GM19043 (cell line): Measurements from ENCODE around the gene PCBP3.
"Not testable (repeated sequence)": the region's sequence is repeated elsewhere in the genome, so short reads cannot be mapped to it uniquely, and the experiment has no call there.

Source experiments
- ATAC-seq: cut with Tn5 transposase; IDR thresholded peaks from one replicate; pipeline ENCODE4 v1.9.1; 2021; ENCODE audit warnings: low read depth; ENCODE audit not compliant: unreplicated experiment

PCBP3 gene

GRCh38 chr21:45662623-45663245 is 19.2 kb downstream of the PCBP3 start:
- ATAC-seq = not testable (repeated sequence)

- ATAC-seq = no peak
Measured at GRCh38 chr21:45669382-45669781, 25.9 kb downstream of the PCBP3 start.

DNA sequence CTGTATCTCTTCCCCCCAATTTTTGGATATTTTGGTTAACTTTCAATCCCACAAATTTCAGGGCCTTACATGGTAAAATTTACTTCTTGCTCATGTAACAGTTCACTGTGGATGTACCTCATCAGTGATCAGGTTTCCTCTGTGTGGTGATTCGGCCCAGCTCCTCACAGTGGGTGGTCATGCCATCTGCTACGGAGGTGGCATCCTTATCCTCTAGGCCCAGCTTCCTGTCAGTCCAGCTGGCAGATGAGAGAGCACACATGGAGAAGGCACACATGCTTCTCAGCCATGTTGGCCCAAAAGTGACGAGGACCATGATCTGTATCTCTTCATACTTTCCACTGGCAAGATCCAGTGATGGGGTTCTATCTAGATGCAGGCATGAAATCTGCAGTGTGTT is 27.2 kb downstream of the PCBP3 start:
- no peak for ATAC-seq

- ATAC-seq = not testable (repeated sequence)
Measured at GRCh38 chr21:45678790-45679189, 35.3 kb downstream of the PCBP3 start.

DNA sequence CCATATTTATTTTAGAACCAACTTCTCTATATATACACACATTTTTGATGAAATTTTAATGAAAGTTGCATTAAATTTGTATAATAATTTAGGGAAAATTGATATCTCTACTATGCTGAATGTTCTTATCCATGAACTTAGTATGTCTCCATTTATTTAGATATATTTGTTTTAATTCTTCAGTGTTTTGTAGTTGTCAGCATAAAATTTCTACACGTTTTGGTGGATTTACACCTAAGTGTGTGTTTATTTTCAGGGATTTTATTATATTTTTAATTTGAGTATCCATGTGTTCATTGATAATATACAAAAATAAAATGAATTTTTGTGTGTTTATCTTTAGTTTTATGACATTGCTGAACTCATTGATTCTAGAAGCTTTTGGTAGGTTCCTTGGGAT is 36.7 kb downstream of the PCBP3 start:
- ATAC-seq = no peak

- ATAC-seq = no peak
Measured at GRCh38 chr21:45695086-45695485, 51.6 kb downstream of the PCBP3 start.

GRCh38 chr21:45698493-45699184 is 55.1 kb downstream of the PCBP3 start:
- ATAC-seq = no peak

DNA sequence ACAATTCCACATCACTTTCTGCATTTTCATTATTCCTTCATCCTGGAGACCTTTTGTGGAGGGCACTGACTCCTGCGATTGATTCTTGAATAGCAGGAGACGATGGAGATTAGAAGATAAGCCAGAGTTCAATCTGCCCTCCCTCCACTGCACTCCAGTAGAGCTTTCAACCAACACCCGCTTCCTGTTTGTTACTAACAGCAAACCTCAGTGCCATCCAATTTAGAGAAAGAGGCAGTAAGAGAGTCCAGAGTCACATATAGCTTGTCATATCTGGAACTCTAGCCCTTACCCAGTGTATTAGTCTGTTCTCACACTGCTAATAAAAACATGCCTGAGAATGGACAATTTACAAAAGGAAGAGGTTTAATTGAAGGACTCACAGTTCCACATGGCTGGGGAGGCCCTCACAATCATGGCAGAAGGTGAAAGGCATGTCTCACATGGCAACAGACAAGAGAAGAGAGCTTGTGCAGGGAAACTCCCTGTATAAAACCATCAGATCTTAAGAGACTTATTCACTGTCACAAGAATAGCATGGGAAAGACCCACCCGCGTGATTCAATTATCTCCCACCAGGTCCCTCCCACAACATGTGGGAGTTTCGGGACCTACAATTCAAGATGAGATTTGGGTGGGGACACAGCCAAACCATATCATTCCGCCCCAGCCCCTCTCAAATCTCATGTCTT is 55.9 kb downstream of the PCBP3 start:
- ATAC-seq = no peak

DNA sequence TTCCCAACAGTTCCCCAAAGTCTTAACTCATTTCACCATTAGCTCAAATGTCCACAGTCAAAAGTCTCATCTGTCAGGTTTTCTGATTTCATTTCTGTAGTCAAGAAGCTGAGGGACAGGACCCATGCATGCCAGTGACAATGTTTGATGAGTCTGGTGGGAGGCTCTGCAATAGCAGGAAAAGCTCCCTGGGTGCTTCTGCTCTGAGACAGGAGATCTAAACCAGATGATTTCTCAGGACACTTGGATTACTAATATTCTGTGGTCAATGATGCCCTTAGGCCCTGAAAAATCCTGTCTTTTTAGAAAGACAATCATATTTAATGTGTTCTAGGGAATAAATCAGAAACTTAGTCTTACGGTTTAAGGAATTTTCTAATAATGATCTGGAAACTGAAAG is 56.4 kb downstream of the PCBP3 start:
- no peak for ATAC-seq

DNA sequence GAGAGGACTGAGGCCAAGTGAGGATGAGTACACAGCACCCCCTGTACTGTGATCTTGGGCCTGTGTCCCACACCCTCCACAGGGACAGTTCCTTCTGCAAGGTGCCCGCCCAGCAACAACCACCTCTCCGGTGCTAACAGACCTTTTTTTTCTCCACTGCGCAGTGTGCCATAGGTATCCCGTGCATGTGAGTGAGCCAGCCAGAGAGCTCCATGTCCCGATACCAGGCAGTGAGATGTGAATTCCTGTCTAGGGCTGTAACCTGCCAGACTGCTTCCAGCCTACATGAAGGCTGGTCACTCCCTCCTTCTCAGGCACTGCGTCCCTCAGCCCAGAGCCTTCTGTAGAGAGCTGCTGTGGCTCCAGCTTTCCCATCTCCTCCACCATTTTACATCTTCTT is 56.9 kb downstream of the PCBP3 start:
- no peak for ATAC-seq

GRCh38 chr21:45704311-45705108 is 61.0 kb downstream of the PCBP3 start:
- ATAC-seq = no peak

- no peak for ATAC-seq
Measured at GRCh38 chr21:45706299-45706698, 62.8 kb downstream of the PCBP3 start.

GRCh38 chr21:45709173-45709572 is 65.6 kb downstream of the PCBP3 start:
- ATAC-seq = no peak

GRCh38 chr21:45709696-45710268 is 66.3 kb downstream of the PCBP3 start:
- ATAC-seq = no peak

- not testable (repeated sequence) for ATAC-seq
Measured at GRCh38 chr21:45710306-45710705, 66.8 kb downstream of the PCBP3 start.

DNA sequence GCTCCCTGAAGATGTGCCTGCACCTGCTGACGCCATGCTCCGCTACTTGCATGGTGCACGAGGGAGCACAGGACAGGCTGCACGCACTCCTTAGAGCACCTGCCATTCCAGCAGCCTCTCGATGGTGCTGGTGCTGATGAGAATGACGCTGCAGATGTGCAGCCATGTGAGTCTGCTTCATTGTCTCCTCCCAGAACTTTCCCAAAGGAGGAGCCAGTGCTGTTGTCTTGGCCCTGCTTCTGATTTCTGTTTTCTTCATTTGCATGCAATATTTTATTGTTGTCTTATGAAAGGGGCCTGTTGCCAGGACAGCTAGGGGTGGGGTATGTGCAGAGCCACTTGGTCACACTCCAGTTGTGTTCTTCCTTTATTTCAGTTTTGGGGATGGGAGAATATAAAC is 70.1 kb downstream of the PCBP3 start:
- no peak for ATAC-seq

DNA sequence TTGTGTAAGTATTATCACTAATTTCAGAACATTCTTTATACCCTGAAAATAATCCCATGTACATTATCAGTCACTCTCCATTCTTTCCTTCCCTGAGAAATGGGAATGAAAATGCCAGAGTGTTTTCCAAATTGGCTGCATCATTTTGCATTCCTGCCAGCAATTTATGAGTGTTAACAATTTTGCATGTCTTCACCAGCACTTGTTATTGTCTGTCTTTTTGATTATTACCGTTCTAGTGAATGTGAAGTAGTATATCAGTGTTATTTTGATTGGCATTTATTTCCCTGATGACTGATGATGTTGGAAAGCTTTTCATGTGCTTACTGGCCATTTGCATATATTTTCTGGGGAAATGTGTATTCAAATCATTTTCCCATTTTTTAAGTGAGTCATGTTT is 71.9 kb downstream of the PCBP3 start:
- ATAC-seq = no peak

GRCh38 chr21:45718413-45718812 is 74.9 kb downstream of the PCBP3 start:
- ATAC-seq = no peak

GRCh38 chr21:45719177-45719802 is 75.8 kb downstream of the PCBP3 start:
- no peak for ATAC-seq

DNA sequence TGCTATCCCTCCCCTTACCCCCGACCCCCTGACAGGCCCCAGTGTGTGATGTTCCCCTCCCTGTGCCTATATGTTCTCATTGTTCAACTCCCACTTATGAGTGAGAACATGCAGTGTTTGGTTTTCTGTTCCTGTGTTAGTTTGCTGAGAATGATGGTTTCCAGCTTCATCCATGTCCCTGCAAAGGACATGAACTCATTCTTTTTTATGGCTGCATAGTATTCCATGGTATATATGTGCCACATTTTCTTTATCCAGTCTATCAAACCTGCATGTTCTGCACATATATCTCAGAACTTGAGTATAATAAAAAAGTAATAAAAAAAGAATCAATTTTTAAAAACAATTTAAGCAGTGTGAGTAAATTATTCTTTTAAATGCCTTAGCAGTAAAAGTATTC is 76.7 kb downstream of the PCBP3 start:
- not testable (repeated sequence) for ATAC-seq
